ENCODE measurements around the gene CCL3. TPM values are rescaled to one million over a fixed set of nuclear protein-coding genes. Genes with fewer than 3 reads are reported as not detected.

The CCL3 gene
- total and polyA plus RNA-seq, 2 donors (not counting 3 experiments of a cell fraction or from before 2014, with no cell fraction given) = not detected

GRCh38 chr17:36132421-36132831 is 42.5 kb upstream of the CCL3 start:
- no peaks in the 10 kb centered on the region for H3K79me2 ChIP-seq (ENCODE audit: control insufficient read depth, insufficient read depth, low read length)
- POLR2A ChIA-PET = no interaction called here
- H3K9me3 ChIP-seq (replicated peaks; ENCODE audit: control insufficient read depth, insufficient read depth, low read length) = no peaks in the 10 kb centered on the region
- dilution Hi-C loops (cut with MboI; ENCODE audit: extremely low pct_ligation_motif_present, low sequenced_read_pairs) = no loop called here
- H3K4me3 ChIP-seq (replicated peaks in 1 of 3; ENCODE audit: insufficient read depth in 1 of 3, low read depth in 1 of 3, low read length in 3 of 3) = no peak overlapping the region
- H3K4me1 ChIP-seq (ENCODE audit: control insufficient read depth, extremely low read depth, insufficient read depth, low read length) = no peaks in the 10 kb centered on the region
- peaks cover 0 to 8% of the 10 kb centered on the region in 2 experiments for H3K27me3 ChIP-seq (ENCODE audit: control insufficient read depth in 2 of 2, insufficient read depth in 2 of 2, low read length in 2 of 2)
- CTCF ChIA-PET = interaction anchor here (1.2 to 1.8 kb wide), 2 partner anchors 8 to 163 kb away, joined by 3 to 4 read pairs; no protein-coding TSS in a partner anchor
- no TSS peak for BruUV-seq (replicated peaks)
- no peak for FAIRE-seq
- DNase-seq (ENCODE audit: low read depth, low spot score) = no peak
- no peak overlapping the region for H3K4me2 ChIP-seq (ENCODE audit: insufficient read depth, low read length)
- no peak overlapping the region for H2AFZ ChIP-seq (ENCODE audit: low read depth, low read length)
- TF ChIP-seq MYC (IDR thresholded peaks at IDR 0.05; ENCODE audit: low read depth, low read length) (no peak), EZH2 (IDR thresholded peaks at IDR 0.05; ENCODE audit: borderline replicate concordance, low read depth, low read length, severe bottlenecking) (no peak), POLR2AphosphoS5 (IDR thresholded peaks at IDR 0.05; ENCODE audit: insufficient read depth, low read depth, low read length) (no peak), POLR2A (IDR thresholded peaks at IDR 0.05; ENCODE audit: low read depth, low read length) (no peak), CTCF (IDR thresholded peaks at IDR 0.05; ENCODE audit: extremely low read depth in 1 of 2, insufficient read depth in 1 of 2, low read depth in 1 of 2, low read length in 2 of 2) (no peak)
- TF ChIP-seq, protein P1, sequence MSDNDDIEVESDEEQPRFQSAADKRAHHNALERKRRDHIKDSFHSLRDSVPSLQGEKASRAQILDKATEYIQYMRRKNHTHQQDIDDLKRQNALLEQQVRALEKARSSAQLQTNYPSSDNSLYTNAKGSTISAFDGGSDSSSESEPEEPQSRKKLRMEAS (IDR thresholded peaks at IDR 0.05; ENCODE audit: insufficient read depth, insufficient read length) = no peak
- H3K27ac ChIP-seq (ENCODE audit: insufficient read depth, low read depth, low read length) = no peak overlapping the region
- no peak overlapping the region for H3K9ac ChIP-seq (replicated peaks; ENCODE audit: extremely low read depth, insufficient read depth, low read length)
- no peaks in the 10 kb centered on the region for H3K36me3 ChIP-seq (ENCODE audit: control insufficient read depth in 2 of 2, extremely low read depth in 1 of 2, insufficient read depth in 2 of 2, low read length in 2 of 2)
- H3K9me1 ChIP-seq (replicated peaks; ENCODE audit: control insufficient read depth, extremely low read depth, insufficient read depth, low read length) = no peaks in the 10 kb centered on the region
- no peaks in the 10 kb centered on the region for H4K20me1 ChIP-seq (replicated peaks; ENCODE audit: control insufficient read depth, extremely low read depth, insufficient read depth, low read length)
- intact Hi-C loops (cut with micrococcal nuclease) = no loop called here

- no peak overlapping the region for H2AFZ ChIP-seq (ENCODE audit: low read depth, low read length)
- no peaks in the 10 kb centered on the region for H3K79me2 ChIP-seq (ENCODE audit: control insufficient read depth, insufficient read depth, low read length)
- H3K27ac ChIP-seq (ENCODE audit: insufficient read depth, low read depth, low read length) = no peak overlapping the region
- peaks cover 0 to 5% of the 10 kb centered on the region in 2 experiments for H3K27me3 ChIP-seq (ENCODE audit: control insufficient read depth in 2 of 2, insufficient read depth in 2 of 2, low read length in 2 of 2)
- no peaks in the 10 kb centered on the region for H3K9me1 ChIP-seq (replicated peaks; ENCODE audit: control insufficient read depth, extremely low read depth, insufficient read depth, low read length)
- no TSS peak for BruUV-seq (replicated peaks)
- no peaks in the 10 kb centered on the region for H3K36me3 ChIP-seq (ENCODE audit: control insufficient read depth in 2 of 2, extremely low read depth in 1 of 2, insufficient read depth in 2 of 2, low read length in 2 of 2)
- no peaks in the 10 kb centered on the region for H4K20me1 ChIP-seq (replicated peaks; ENCODE audit: control insufficient read depth, extremely low read depth, insufficient read depth, low read length)
- TF ChIP-seq JUN (IDR thresholded peaks at IDR 0.05; ENCODE audit: borderline replicate concordance, insufficient read depth, insufficient read length, low read depth) = no peak
- no peak for TF ChIP-seq EZH2 (IDR thresholded peaks at IDR 0.05; ENCODE audit: borderline replicate concordance, low read depth, low read length, severe bottlenecking)
- TF ChIP-seq POLR2AphosphoS5 (IDR thresholded peaks at IDR 0.05; ENCODE audit: insufficient read depth, low read depth, low read length) = no peak
- TF ChIP-seq POLR2A (IDR thresholded peaks at IDR 0.05; ENCODE audit: low read depth, low read length) = no peak
- TF ChIP-seq, protein P1 (IDR thresholded peaks at IDR 0.05; ENCODE audit: insufficient read depth, insufficient read length) = no peak
- TF ChIP-seq CTCF (IDR thresholded peaks at IDR 0.05; ENCODE audit: extremely low read depth in 1 of 2, insufficient read depth in 1 of 2, low read depth in 1 of 2, low read length in 2 of 2) = no peak
- no peak for TF ChIP-seq MYC (IDR thresholded peaks at IDR 0.05; ENCODE audit: low read depth, low read length)
- TF ChIP-seq FOS (IDR thresholded peaks at IDR 0.05; ENCODE audit: borderline replicate concordance, insufficient read depth, low read length) = no peak
- TF ChIP-seq GATA2 (IDR thresholded peaks at IDR 0.05; ENCODE audit: insufficient read depth, insufficient read length, low read depth, low read length) = no peak
- no peak for DNase-seq (ENCODE audit: low read depth, low spot score)
- POLR2A ChIA-PET = no interaction called here
- intact Hi-C loops (cut with micrococcal nuclease) (no loop called here), dilution Hi-C loops (cut with MboI; ENCODE audit: extremely low pct_ligation_motif_present, low sequenced_read_pairs) (no loop called here)
- CTCF ChIA-PET = interaction anchor here (1.2 to 1.8 kb wide), 2 partner anchors 8 to 163 kb away, joined by 3 to 4 read pairs; no protein-coding TSS in a partner anchor
- no peaks in the 10 kb centered on the region for H3K9me3 ChIP-seq (replicated peaks; ENCODE audit: control insufficient read depth, insufficient read depth, low read length)
- no peak overlapping the region for H3K4me2 ChIP-seq (ENCODE audit: insufficient read depth, low read length)
- no peak overlapping the region for H3K9ac ChIP-seq (replicated peaks; ENCODE audit: extremely low read depth, insufficient read depth, low read length)
- H3K4me3 ChIP-seq (replicated peaks in 1 of 3; ENCODE audit: insufficient read depth in 1 of 3, low read depth in 1 of 3, low read length in 3 of 3) = no peak overlapping the region
- FAIRE-seq = no peak
- H3K4me1 ChIP-seq (ENCODE audit: control insufficient read depth, extremely low read depth, insufficient read depth, low read length) = no peaks in the 10 kb centered on the region
Measured at GRCh38 chr17:36131931-36132330, 42.0 kb upstream of the CCL3 start.
